ENCODE measurements around the gene HS3ST4.

GRCh38 chr16:25877103-25877502, 185.3 kb downstream of the HS3ST4 start:
- TF ChIP-seq CTCF (conservative IDR thresholded peaks at IDR 0.05; ENCODE audit: low read depth in 2 of 2) (no peak), POLR2AphosphoS5 (IDR thresholded peaks at IDR 0.05; ENCODE audit: low read depth) (no peak)
